ENCODE results near the gene GAS2. TPM values are rescaled to one million over a fixed set of nuclear protein-coding genes. Genes with fewer than 3 reads are reported as not detected.

The GAS2 gene
- total RNA-seq, 4 donors from 2014 or later: 0.77 to 21.5 (median 5.1) TPM; not detected in 1

DNA sequence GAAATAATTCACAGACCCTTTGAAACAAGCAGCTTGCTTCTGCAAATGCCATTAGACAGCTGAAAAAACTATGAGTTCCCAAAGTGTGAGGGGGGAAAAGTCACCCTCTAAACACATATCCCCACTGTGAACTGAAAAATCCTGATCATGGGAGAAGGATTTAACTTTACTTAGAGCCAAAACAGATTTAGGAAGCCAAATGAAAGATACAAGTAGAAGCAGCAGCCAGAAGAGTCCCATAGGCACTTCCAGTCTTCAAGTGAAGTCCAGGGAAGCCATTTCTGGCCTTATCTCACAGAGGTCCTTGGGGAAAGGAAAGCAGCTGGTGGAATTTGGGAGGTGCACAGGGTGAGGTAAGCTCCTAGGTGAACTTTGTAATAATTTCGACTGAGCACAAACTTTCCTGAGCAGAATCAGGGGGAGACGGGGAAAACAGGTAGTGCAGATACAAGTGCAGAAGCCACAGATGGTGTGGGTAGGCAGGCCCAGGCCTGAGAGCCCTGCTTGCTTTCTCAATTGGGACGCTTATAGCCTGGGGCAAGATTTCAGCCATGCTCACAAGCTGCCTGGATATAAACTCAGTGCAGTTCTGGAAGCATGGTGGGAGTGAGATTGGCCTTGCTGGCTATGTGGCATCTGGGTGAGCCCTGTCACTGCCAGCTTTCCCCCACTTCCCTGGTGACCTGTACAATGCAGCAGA lies 44.8 kb downstream of the GAS2 start:
- Histone ChIP-seq H3K27ac (no peak overlapping the region), H3K4me3 (no peak overlapping the region), H3K4me1 (no peaks in the 10 kb centered on the region), H3K9me3 (no peaks in the 10 kb centered on the region), H3K27me3 (no peaks in the 10 kb centered on the region), H3K36me3 (no peaks in the 10 kb centered on the region)
- no peak for TF ChIP-seq POLR2A (IDR thresholded peaks at IDR 0.05)
- TF ChIP-seq, protein P1, sequence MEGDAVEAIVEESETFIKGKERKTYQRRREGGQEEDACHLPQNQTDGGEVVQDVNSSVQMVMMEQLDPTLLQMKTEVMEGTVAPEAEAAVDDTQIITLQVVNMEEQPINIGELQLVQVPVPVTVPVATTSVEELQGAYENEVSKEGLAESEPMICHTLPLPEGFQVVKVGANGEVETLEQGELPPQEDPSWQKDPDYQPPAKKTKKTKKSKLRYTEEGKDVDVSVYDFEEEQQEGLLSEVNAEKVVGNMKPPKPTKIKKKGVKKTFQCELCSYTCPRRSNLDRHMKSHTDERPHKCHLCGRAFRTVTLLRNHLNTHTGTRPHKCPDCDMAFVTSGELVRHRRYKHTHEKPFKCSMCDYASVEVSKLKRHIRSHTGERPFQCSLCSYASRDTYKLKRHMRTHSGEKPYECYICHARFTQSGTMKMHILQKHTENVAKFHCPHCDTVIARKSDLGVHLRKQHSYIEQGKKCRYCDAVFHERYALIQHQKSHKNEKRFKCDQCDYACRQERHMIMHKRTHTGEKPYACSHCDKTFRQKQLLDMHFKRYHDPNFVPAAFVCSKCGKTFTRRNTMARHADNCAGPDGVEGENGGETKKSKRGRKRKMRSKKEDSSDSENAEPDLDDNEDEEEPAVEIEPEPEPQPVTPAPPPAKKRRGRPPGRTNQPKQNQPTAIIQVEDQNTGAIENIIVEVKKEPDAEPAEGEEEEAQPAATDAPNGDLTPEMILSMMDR (IDR thresholded peaks at IDR 0.05): no peak
- intact Hi-C loops (cut with DNase I; ENCODE audit: low total_unique reads): no loop called here
- no peak for DNase-seq

DNA sequence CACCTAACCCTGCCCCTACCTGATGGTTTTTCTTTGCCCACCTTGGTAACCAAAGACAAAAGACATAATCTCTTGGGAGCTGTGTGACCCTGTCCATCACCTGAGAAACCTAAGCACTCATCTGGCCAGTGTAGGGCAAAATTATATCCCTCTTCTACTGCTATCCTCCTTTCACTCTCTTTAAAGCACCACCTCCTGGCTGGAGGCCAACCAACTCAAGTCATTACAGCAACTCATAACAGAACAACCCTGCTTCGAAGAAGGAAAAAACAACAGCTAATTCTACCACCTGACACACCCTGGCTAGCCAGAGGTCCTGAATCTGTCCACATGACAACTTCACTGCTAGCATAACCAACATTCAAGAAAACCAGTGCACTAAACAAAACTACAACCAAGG lies 45.5 kb downstream of the GAS2 start:
- intact Hi-C loops (cut with DNase I; ENCODE audit: low total_unique reads): no loop called here
- no peaks in the 10 kb centered on the region for H3K4me1 ChIP-seq
- H3K36me3 ChIP-seq: no peaks in the 10 kb centered on the region
- no peaks in the 10 kb centered on the region for H3K9me3 ChIP-seq
- H3K27ac ChIP-seq: no peak overlapping the region
- no peak overlapping the region for H3K4me3 ChIP-seq
- TF ChIP-seq, protein P1 (IDR thresholded peaks at IDR 0.05): no peak
- TF ChIP-seq POLR2A (IDR thresholded peaks at IDR 0.05): no peak
- no peaks in the 10 kb centered on the region for H3K27me3 ChIP-seq
- peak in 1 of 2 donors; percentile 12 for DNase-seq

DNA sequence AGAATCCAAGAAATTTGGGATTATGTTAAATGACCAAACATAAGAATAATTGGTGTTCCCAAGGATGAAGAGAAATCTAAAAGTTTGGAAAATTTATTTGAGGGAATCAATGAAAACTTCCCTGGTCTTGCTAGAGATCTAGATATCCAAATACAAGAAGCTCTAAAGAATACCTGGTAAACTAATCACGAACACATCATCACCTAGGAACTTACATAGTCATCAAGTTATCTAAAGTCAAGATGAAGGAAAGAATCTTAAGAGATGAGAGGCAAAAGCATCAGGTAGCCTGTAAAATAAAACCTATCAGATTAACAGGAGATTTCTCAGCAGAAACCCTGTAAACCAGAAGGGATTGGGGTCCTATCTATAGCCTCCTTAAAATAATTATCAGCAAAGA lies 46.9 kb downstream of the GAS2 start:
- H3K4me1 ChIP-seq: no peaks in the 10 kb centered on the region
- TF ChIP-seq POLR2A (IDR thresholded peaks at IDR 0.05): no peak
- TF ChIP-seq, protein P1 (IDR thresholded peaks at IDR 0.05): no peak

DNA sequence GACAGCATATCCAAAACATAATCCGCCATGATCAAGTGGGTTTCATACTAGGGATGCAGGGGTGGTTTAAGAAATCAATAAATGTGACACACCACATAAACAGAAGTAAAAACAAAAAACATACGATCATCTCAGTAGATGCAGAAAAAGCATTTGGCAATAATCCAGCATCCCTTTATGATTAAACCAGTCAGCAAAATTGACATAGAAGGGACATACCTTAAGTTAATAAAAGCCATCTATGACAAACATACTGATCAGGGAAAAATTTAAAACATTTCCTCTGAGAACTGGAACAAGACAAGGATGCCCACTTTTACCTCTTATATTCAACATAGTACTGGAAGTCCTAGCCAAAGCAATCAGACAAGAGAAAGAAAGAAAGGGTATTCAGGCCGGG lies 49.6 kb downstream of the GAS2 start:
- no peaks in the 10 kb centered on the region for H3K36me3 ChIP-seq
- intact Hi-C loops (cut with DNase I; ENCODE audit: low total_unique reads): no loop called here
- H3K4me3 ChIP-seq: no peak overlapping the region
- TF ChIP-seq, protein P1 (IDR thresholded peaks at IDR 0.05): no peak
- no peak for TF ChIP-seq POLR2A (IDR thresholded peaks at IDR 0.05)
- no peak for DNase-seq
- H3K9me3 ChIP-seq: no peaks in the 10 kb centered on the region
- H3K27me3 ChIP-seq: no peaks in the 10 kb centered on the region
- H3K4me1 ChIP-seq: no peaks in the 10 kb centered on the region
- H3K27ac ChIP-seq: no peak overlapping the region

More for the DNA sequence above, 46.9 kb downstream of the GAS2 start:
- no peak overlapping the region for H3K4me3 ChIP-seq
- H3K27ac ChIP-seq: no peak overlapping the region
- H3K9me3 ChIP-seq: no peaks in the 10 kb centered on the region
- no peaks in the 10 kb centered on the region for H3K27me3 ChIP-seq
- H3K36me3 ChIP-seq: no peaks in the 10 kb centered on the region
- DNase-seq: no peak
- intact Hi-C loops (cut with DNase I; ENCODE audit: low total_unique reads): no loop called here

DNA sequence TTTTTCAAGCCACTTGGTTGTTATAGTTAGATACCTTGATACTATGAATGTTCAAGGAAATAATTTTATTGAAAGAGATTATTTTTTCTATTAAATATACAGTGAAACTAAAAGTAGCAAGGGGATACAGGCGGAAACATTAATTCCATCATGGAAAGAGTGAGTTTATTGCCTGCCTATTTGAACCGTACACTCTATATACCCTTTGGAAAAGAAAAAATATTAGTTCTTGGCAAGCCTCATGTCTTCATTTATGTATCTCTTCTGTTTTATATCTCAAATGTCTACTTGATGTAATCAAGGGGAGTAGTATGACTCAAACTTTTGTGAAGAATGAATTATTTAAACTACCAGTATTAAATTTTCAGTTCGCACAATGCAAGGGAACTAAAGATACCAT lies 54.0 kb downstream of the GAS2 start:
- no peaks in the 10 kb centered on the region for H3K9me3 ChIP-seq
- H3K4me3 ChIP-seq: no peak overlapping the region
- DNase-seq: no peak
- H3K27me3 ChIP-seq: no peaks in the 10 kb centered on the region
- no peak for TF ChIP-seq POLR2A (IDR thresholded peaks at IDR 0.05)
- TF ChIP-seq, protein P1 (IDR thresholded peaks at IDR 0.05): no peak
- H3K27ac ChIP-seq: no peak overlapping the region
- H3K36me3 ChIP-seq: no peaks in the 10 kb centered on the region
- intact Hi-C loops (cut with DNase I; ENCODE audit: low total_unique reads): no loop called here
- no peaks in the 10 kb centered on the region for H3K4me1 ChIP-seq

Data from uterus (tissue), 4 donors.